ENCODE results near the gene SPSB1. TPM values are rescaled to one million over a fixed set of nuclear protein-coding genes. Genes with fewer than 3 reads are reported as not detected.

Gene SPSB1
- total RNA-seq, 2 donors from 2014 or later: 20.4 to 26.9 TPM

- Mint-ChIP-seq H3K36me3 (ENCODE audit: low read depth) (no peaks in the 10 kb centered on the region), H3K4me1 (no peaks in the 10 kb centered on the region), H3K9me3 (peaks cover 10% of the 10 kb centered on the region), H3K4me3 (no peak overlapping the region), H3K27ac (no peak overlapping the region), H3K27me3 (ENCODE audit: insufficient read depth) (peaks cover 27% of the 10 kb centered on the region)
- no peak for DNase-seq
- 73 to 79% methylated on average over 6 of the region's 6 CpGs for WGBS, 2 experiments (ENCODE audit: insufficient coverage in 1 of 2, insufficient read length in 1 of 2)
- Histone ChIP-seq H3K27ac (ENCODE audit: low read depth, low read length) (no peak overlapping the region), H3K4me3 (ENCODE audit: low read length) (no peak overlapping the region), H3K9ac (ENCODE audit: extremely low read depth, low read length, poor library complexity, severe bottlenecking) (no peak overlapping the region), H3K27me3 (ENCODE audit: control insufficient read depth, insufficient read depth, low read length, poor library complexity, severe bottlenecking) (no peaks in the 10 kb centered on the region), H3K9me3 (ENCODE audit: control insufficient read depth, low read length) (peaks cover 5% of the 10 kb centered on the region), H3K36me3 (ENCODE audit: control insufficient read depth, insufficient read depth, low read length) (no peaks in the 10 kb centered on the region), H3K4me1 (ENCODE audit: control insufficient read depth, insufficient read depth, low read length) (no peaks in the 10 kb centered on the region)
- TF ChIP-seq CTCF (conservative IDR thresholded peaks at IDR 0.05): no peak
Observed at GRCh38 chr1:9394010-9394409, 101.3 kb downstream of the SPSB1 start.

- Histone ChIP-seq H3K4me1 (ENCODE audit: control insufficient read depth, insufficient read depth, low read length) (no peaks in the 10 kb centered on the region), H3K9ac (ENCODE audit: extremely low read depth, low read length, poor library complexity, severe bottlenecking) (no peak overlapping the region), H3K27ac (ENCODE audit: low read depth, low read length) (no peak overlapping the region), H3K4me3 (ENCODE audit: low read length) (no peak overlapping the region), H3K27me3 (ENCODE audit: control insufficient read depth, insufficient read depth, low read length, poor library complexity, severe bottlenecking) (no peaks in the 10 kb centered on the region), H3K36me3 (ENCODE audit: control insufficient read depth, insufficient read depth, low read length) (no peaks in the 10 kb centered on the region), H3K9me3 (ENCODE audit: control insufficient read depth, low read length) (peaks cover 5% of the 10 kb centered on the region)
- H3K4me3 Mint-ChIP-seq: no peak overlapping the region
- H3K27ac Mint-ChIP-seq: no peak overlapping the region
- no peak for DNase-seq
- 95 to 97% methylated on average over 5 to 7 of the region's 7 CpGs for WGBS, 2 experiments (ENCODE audit: insufficient coverage in 1 of 2, insufficient read length in 1 of 2)
- H3K4me1 Mint-ChIP-seq: peaks cover 4% of the 10 kb centered on the region
- H3K27me3 Mint-ChIP-seq (ENCODE audit: insufficient read depth): peaks cover 27% of the 10 kb centered on the region
- peaks cover 10% of the 10 kb centered on the region for H3K9me3 Mint-ChIP-seq
- H3K36me3 Mint-ChIP-seq (ENCODE audit: low read depth): no peaks in the 10 kb centered on the region
- no peak for TF ChIP-seq CTCF (conservative IDR thresholded peaks at IDR 0.05)
Observed at GRCh38 chr1:9395018-9395417, 102.3 kb downstream of the SPSB1 start.

GRCh38 chr1:9397047-9397446 is 104.4 kb downstream of the SPSB1 start:
- peaks cover 5% of the 10 kb centered on the region for H3K9me3 ChIP-seq (ENCODE audit: control insufficient read depth, low read length)

More at GRCh38 chr1:9397047-9397446, 104.4 kb downstream of the SPSB1 start:
- Histone ChIP-seq H3K4me3 (ENCODE audit: low read length) (no peak overlapping the region), H3K27me3 (ENCODE audit: control insufficient read depth, insufficient read depth, low read length, poor library complexity, severe bottlenecking) (no peaks in the 10 kb centered on the region), H3K27ac (ENCODE audit: low read depth, low read length) (no peak overlapping the region), H3K9ac (ENCODE audit: extremely low read depth, low read length, poor library complexity, severe bottlenecking) (no peak overlapping the region), H3K36me3 (ENCODE audit: control insufficient read depth, insufficient read depth, low read length) (no peaks in the 10 kb centered on the region), H3K4me1 (ENCODE audit: control insufficient read depth, insufficient read depth, low read length) (no peaks in the 10 kb centered on the region)
- H3K4me1 Mint-ChIP-seq: peaks cover 6% of the 10 kb centered on the region
- peaks cover 10% of the 10 kb centered on the region for H3K9me3 Mint-ChIP-seq
- H3K4me3 Mint-ChIP-seq: no peak overlapping the region
- no peaks in the 10 kb centered on the region for H3K36me3 Mint-ChIP-seq (ENCODE audit: low read depth)
- no peak overlapping the region for H3K27ac Mint-ChIP-seq
- no peak for DNase-seq
- H3K27me3 Mint-ChIP-seq (ENCODE audit: insufficient read depth): peaks cover 22% of the 10 kb centered on the region
- WGBS, 2 experiments (ENCODE audit: insufficient coverage in 1 of 2, insufficient read length in 1 of 2): 89% methylated on average over 6 of the region's 6 CpGs
- TF ChIP-seq CTCF (conservative IDR thresholded peaks at IDR 0.05): no peak
